ENCODE data around the gene PRKAA2. TPM values are rescaled to one million over a fixed set of nuclear protein-coding genes. Genes with fewer than 3 reads are reported as not detected.

Gene PRKAA2
- total RNA-seq, 1 experiment from 2014 or later = 11.1 TPM

DNA sequence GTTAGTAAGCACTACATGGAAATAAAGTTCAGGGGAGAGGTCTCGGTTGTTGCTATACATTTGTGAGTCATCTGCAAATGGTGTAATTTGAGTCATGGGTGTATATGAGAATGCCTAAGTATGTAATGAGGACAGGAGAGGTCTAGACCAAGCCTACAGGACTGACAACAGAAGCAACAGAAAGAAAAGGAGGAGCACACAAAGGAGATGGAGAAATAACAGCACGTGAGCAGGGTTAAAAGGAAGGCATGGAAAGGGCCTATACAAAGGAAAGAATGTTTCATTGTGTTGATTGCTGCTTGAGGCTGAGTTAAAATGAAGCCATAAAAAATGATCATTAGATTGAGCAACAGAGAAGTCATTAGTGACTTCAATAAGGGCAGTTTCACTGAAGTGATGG is 28.0 kb upstream of the PRKAA2 start:
- BruUV-seq (replicated peaks) = no TSS peak

GRCh38 chr1:56625819-56626440 is 19.2 kb upstream of the PRKAA2 start:
- BruUV-seq (replicated peaks) = no TSS peak
- POLR2A ChIA-PET = no interaction called here
- DNase-seq (ENCODE audit: low read depth, low spot score) (no peak), ATAC-seq (no peak)
- CTCF ChIA-PET = no interaction called here
- in situ Hi-C loops (cut with HindIII; ENCODE audit: low pct_unique_long_range_greater_than_20kb, low sequenced_read_pairs) (no loop called here), intact Hi-C loops (cut with micrococcal nuclease; ENCODE audit: unreplicated experiment) (no loop called here)
- TF ChIP-seq SIN3A (IDR thresholded peaks at IDR 0.05; ENCODE audit: borderline replicate concordance, insufficient read depth, low read depth, low read length) (no peak), CTCF (IDR thresholded peaks at IDR 0.05) (no peak), TCF7L2 (IDR thresholded peaks at IDR 0.05; ENCODE audit: low read depth, low read length) (no peak), POLR2AphosphoS5 (IDR thresholded peaks at IDR 0.05; ENCODE audit: low read depth, low read length) (no peak), REST (IDR thresholded peaks at IDR 0.05; ENCODE audit: insufficient read depth in 1 of 2, low read depth in 2 of 2, low read length in 1 of 2) (no peak)
- Histone ChIP-seq H3K4me3 (ENCODE audit: low read depth in 2 of 2, low read length in 2 of 2) (no peak overlapping the region), H3K4me1 (ENCODE audit: control insufficient read depth, insufficient read depth, low read length) (peaks cover 9% of the 10 kb centered on the region; the same call in 1 of the 2 replicates), H3K27me3 (ENCODE audit: control insufficient read depth, insufficient read depth, low read length) (no peaks in the 10 kb centered on the region), H3K9me3 (ENCODE audit: control insufficient read depth, insufficient read depth, low read depth, low read length) (no peaks in the 10 kb centered on the region), H3K27ac (ENCODE audit: low read length) (no peak overlapping the region), H3K36me3 (ENCODE audit: control insufficient read depth, insufficient read depth, low read length) (no peaks in the 10 kb centered on the region)

More for the DNA sequence above, 28.0 kb upstream of the PRKAA2 start:
- Histone ChIP-seq H3K27me3 (ENCODE audit: control insufficient read depth, insufficient read depth, low read length) (no peaks in the 10 kb centered on the region), H3K9me3 (ENCODE audit: control insufficient read depth, insufficient read depth, low read depth, low read length) (no peaks in the 10 kb centered on the region), H3K27ac (ENCODE audit: low read length) (no peak overlapping the region), H3K36me3 (ENCODE audit: control insufficient read depth, insufficient read depth, low read length) (no peaks in the 10 kb centered on the region), H3K4me3 (ENCODE audit: low read depth in 2 of 2, low read length in 2 of 2) (no peak overlapping the region), H3K4me1 (ENCODE audit: control insufficient read depth, insufficient read depth, low read length) (no peaks in the 10 kb centered on the region)
- ChIA-PET CTCF (no interaction called here), POLR2A (no interaction called here)
- ATAC-seq = no peak
- intact Hi-C loops (cut with micrococcal nuclease; ENCODE audit: unreplicated experiment) (no loop called here), in situ Hi-C loops (cut with HindIII; ENCODE audit: low pct_unique_long_range_greater_than_20kb, low sequenced_read_pairs) (no loop called here)
- no peak for DNase-seq (ENCODE audit: low read depth, low spot score)
- TF ChIP-seq POLR2AphosphoS5 (IDR thresholded peaks at IDR 0.05; ENCODE audit: low read depth, low read length) = no peak
- no peak for TF ChIP-seq SIN3A (IDR thresholded peaks at IDR 0.05; ENCODE audit: borderline replicate concordance, insufficient read depth, low read depth, low read length)
- no peak for TF ChIP-seq TCF7L2 (IDR thresholded peaks at IDR 0.05; ENCODE audit: low read depth, low read length)
- TF ChIP-seq REST (IDR thresholded peaks at IDR 0.05; ENCODE audit: insufficient read depth in 1 of 2, low read depth in 2 of 2, low read length in 1 of 2) = no peak
- no peak for TF ChIP-seq CTCF (IDR thresholded peaks at IDR 0.05)

All from Panc1 (cell line).